IMR-90 (cell line): Measurements from ENCODE around the gene RIC8B. TPM values are rescaled to one million over a fixed set of nuclear protein-coding genes. Genes with fewer than 3 reads are reported as not detected.

ENCODE experiments used
- ATAC-seq: fragments of 200-7000 bp; cut with Tn5 transposase; 2 replicates; pipeline ENCODE4 v1.9.1; 2020; ENCODE audit warnings: low read depth, mild to moderate bottlenecking, moderate library complexity
- BruUV-seq: library from RNA; stranded (reverse); fragments of 400-500 nt; replicated peaks from 2 replicates; lab custom pipeline; 2021; lab: Mats Ljungman, UMichigan
- CTCF ChIA-PET: fragments of 300-600 bp; formaldehyde crosslinking; extraction: SDS; loops from one replicate; lab custom pipeline; 2021; ENCODE audit warnings: antibody characterized with exemption; lab: Yijun Ruan, JAX
- POLR2A ChIA-PET: fragments of 300-600 bp; sonication (Branson Sonifier 250); formaldehyde crosslinking; loops from one replicate; lab custom pipeline; 2022; ENCODE audit warnings: antibody characterized with exemption; ENCODE audit not compliant: unreplicated experiment; lab: Charles Lee
- DNase-seq: peaks from one replicate; pipeline ENCODE4 v3.0.0; 2013
- H2AFZ ChIP-seq: replicated peaks from 2 replicates; pipeline ENCODE3; 2013; ENCODE audit warnings: low read length, mild to moderate bottlenecking; ENCODE audit not compliant: poor library complexity
- H2AK5ac ChIP-seq: 2 replicates; pipeline ENCODE4 v1.6.1; 2013; ENCODE audit warnings: low read depth, low read length, inconsistent platforms
- H2AK9ac ChIP-seq: replicated peaks from 2 replicates; pipeline ENCODE3; 2013; ENCODE audit warnings: mild to moderate bottlenecking, low read depth, low read length, moderate library complexity; ENCODE audit not compliant: poor library complexity
- H2BK120ac ChIP-seq: 2 replicates; pipeline ENCODE4 v1.6.1; 2013; ENCODE audit warnings: low read depth, low read length, inconsistent platforms
- H2BK15ac ChIP-seq: 3 replicates; pipeline ENCODE4 v1.6.1; 2013; ENCODE audit warnings: low read depth, low read length, inconsistent platforms
- H2BK20ac ChIP-seq: 2 replicates; pipeline ENCODE4 v1.6.1; 2013; ENCODE audit warnings: low read depth, mild to moderate bottlenecking, inconsistent platforms, low read length, moderate library complexity
- H2BK5ac ChIP-seq: 2 replicates; pipeline ENCODE4 v1.6.1; 2013; ENCODE audit warnings: mild to moderate bottlenecking, low read depth, low read length, inconsistent platforms; ENCODE audit not compliant: poor library complexity, severe bottlenecking
- H3K14ac ChIP-seq: replicated peaks from 2 replicates; pipeline ENCODE4 v1.6.1; 2013; ENCODE audit warnings: low read depth, low read length, inconsistent platforms
- H3K18ac ChIP-seq: 2 replicates; pipeline ENCODE4 v1.6.1; 2013; ENCODE audit warnings: low read depth, low read length, control low read depth
- H3K23ac ChIP-seq: 2 replicates; pipeline ENCODE4 v1.6.1; 2013; ENCODE audit warnings: low read depth, low read length, inconsistent platforms
- H3K27ac ChIP-seq: 2 replicates; pipeline ENCODE4 v1.5.1; 2013; ENCODE audit warnings: mild to moderate bottlenecking, control low read depth, low read length; ENCODE audit not compliant: insufficient read depth
- H3K27me3 ChIP-seq: 2 replicates; pipeline ENCODE4 v1.6.1; 2013; ENCODE audit warnings: low read length; ENCODE audit not compliant: control insufficient read depth, insufficient read depth
- H3K36me3 ChIP-seq: 2 replicates; pipeline ENCODE4 v1.6.1; 2013; ENCODE audit warnings: low read length, mixed read lengths; ENCODE audit not compliant: control insufficient read depth, insufficient read depth
- H3K4ac ChIP-seq: 2 replicates; pipeline ENCODE4 v1.6.1; 2013; ENCODE audit warnings: low read depth, low read length, inconsistent platforms
- H3K4me1 ChIP-seq: 2 replicates; pipeline ENCODE4 v1.6.1; 2013; ENCODE audit warnings: low read length, mixed read lengths; ENCODE audit not compliant: control insufficient read depth, insufficient read depth
- H3K4me2 ChIP-seq: 2 replicates; pipeline ENCODE4 v1.6.1; 2013; ENCODE audit warnings: low read depth, mild to moderate bottlenecking, control low read depth, low read length, moderate library complexity
- H3K4me3 ChIP-seq: 2 replicates; pipeline ENCODE4 v1.5.1; 2013; ENCODE audit warnings: low read depth, mild to moderate bottlenecking, control low read depth, low read length, moderate library complexity; ENCODE audit not compliant: insufficient read depth
- H3K56ac ChIP-seq: 2 replicates; pipeline ENCODE4 v1.6.1; 2013; ENCODE audit warnings: low read length, inconsistent platforms; ENCODE audit not compliant: insufficient read depth; ENCODE audit errors: extremely low read depth
- H3K79me1 ChIP-seq, 2 experiments: 2 replicates each; pipeline ENCODE4 v1.6.1; 2013; ENCODE audit warnings: low read length in 2 of 2, inconsistent platforms in 1 of 2, low read depth in 1 of 2
- H3K9ac ChIP-seq: 2 replicates; pipeline ENCODE4 v1.6.1; 2013; ENCODE audit warnings: low read depth, low read length, control low read depth
- H3K9me1 ChIP-seq: 2 replicates; pipeline ENCODE4 v1.6.1; 2013; ENCODE audit warnings: low read length, inconsistent platforms; ENCODE audit not compliant: insufficient read depth
- H3K9me3 ChIP-seq: 2 replicates; pipeline ENCODE4 v1.6.1; 2013; ENCODE audit warnings: low read length; ENCODE audit not compliant: control insufficient read depth, insufficient read depth
- H4K20me1 ChIP-seq: 2 replicates; pipeline ENCODE4 v1.6.1; 2013; ENCODE audit warnings: low read length, inconsistent platforms; ENCODE audit not compliant: insufficient read depth
- H4K5ac ChIP-seq: 2 replicates; pipeline ENCODE4 v1.6.1; 2013; ENCODE audit warnings: mild to moderate bottlenecking, low read depth, low read length, control low read depth
- H4K8ac ChIP-seq, 2 experiments: 2 replicates each; pipeline ENCODE4 v1.6.1; 2013; ENCODE audit warnings: low read depth in 2 of 2, low read length in 2 of 2, control low read depth in 1 of 2, inconsistent platforms in 1 of 2
- H4K91ac ChIP-seq: 2 replicates; pipeline ENCODE4 v1.6.1; 2013; ENCODE audit warnings: low read depth, low read length, inconsistent platforms; ENCODE audit not compliant: insufficient read depth
- BHLHE40 ChIP-seq: fragments of 150-350 bp; IDR thresholded peaks from 2 replicates; pipeline ENCODE4 v1.6.1; 2016; ENCODE audit warnings: mild to moderate bottlenecking, low read depth, low read length
- CEBPB ChIP-seq: IDR thresholded peaks from 2 replicates; pipeline ENCODE4 v1.6.1; 2012; ENCODE audit warnings: low read depth, low read length, improper control_type of control experiment
- CHD1 ChIP-seq: IDR thresholded peaks from 2 replicates; pipeline ENCODE4 v1.6.1; 2012; ENCODE audit warnings: low read depth, low read length, improper control_type of control experiment
- FOS ChIP-seq: fragments of 150-350 bp; IDR thresholded peaks from 2 replicates; pipeline ENCODE4 v1.6.1; 2016; ENCODE audit warnings: low read depth, low read length
- MAFK ChIP-seq: IDR thresholded peaks from 2 replicates; pipeline ENCODE4 v1.6.1; 2012; ENCODE audit warnings: low read depth, low read length, improper control_type of control experiment
- MAZ ChIP-seq: IDR thresholded peaks from 2 replicates; pipeline ENCODE4 v1.6.1; 2012; ENCODE audit warnings: low read depth, mild to moderate bottlenecking, low read length, improper control_type of control experiment, moderate library complexity, borderline replicate concordance
- MXI1 ChIP-seq: IDR thresholded peaks from 2 replicates; pipeline ENCODE4 v1.6.1; 2012; ENCODE audit warnings: low read depth, mild to moderate bottlenecking, low read length, moderate library complexity, borderline replicate concordance
- NFE2L2 ChIP-seq: fragments of 150-350 bp; IDR thresholded peaks from 2 replicates; pipeline ENCODE4 v1.6.1; 2016; ENCODE audit warnings: low read depth, mild to moderate bottlenecking, low read length
- POLR2A ChIP-seq: IDR thresholded peaks from 2 replicates; pipeline ENCODE4 v1.6.1; 2012; ENCODE audit warnings: mild to moderate bottlenecking, low read depth, low read length
- RAD21 ChIP-seq: IDR thresholded peaks from 2 replicates; pipeline ENCODE4 v1.6.1; 2012; ENCODE audit warnings: low read length, improper control_type of control experiment
- RCOR1 ChIP-seq: IDR thresholded peaks from 2 replicates; pipeline ENCODE4 v1.6.1; 2012; ENCODE audit warnings: mild to moderate bottlenecking, low read length, improper control_type of control experiment; ENCODE audit not compliant: insufficient replicate concordance
- RFX5 ChIP-seq: IDR thresholded peaks from 2 replicates; pipeline ENCODE4 v1.8.0; 2012; ENCODE audit warnings: low read depth, mild to moderate bottlenecking, low read length, moderate library complexity
- SMC3 ChIP-seq: fragments of 150-350 bp; IDR thresholded peaks from 2 replicates; pipeline ENCODE4 v1.6.1; 2016; ENCODE audit warnings: low read depth, mild to moderate bottlenecking, antibody characterized with exemption, low read length, moderate library complexity
- WGBS, 2 experiments: methylation state at CpG; one replicate each; pipeline versions ENCODE4 v1.1.5 to v1.1.7; 2013; ENCODE audit warnings: missing lambda C conversion rate in 2 of 2; ENCODE audit not compliant: insufficient read length in 1 of 2; ENCODE audit errors: extremely low coverage in 2 of 2; 5-methylcytosine and 5-hydroxymethylcytosine counted together
- dilution Hi-C: fragments of 300-500 bp; cut with HindIII; formaldehyde crosslinking; loops from one replicate; pipeline ENCODE4 v1.14.3; 2018; ENCODE audit warnings: low sequenced_read_pairs; ENCODE audit not compliant: unreplicated experiment
- in situ Hi-C: fragments of 300-500 bp; cut with MboI; formaldehyde crosslinking; loops from 3 replicates; pipeline ENCODE4 v1.14.3; 2019; ENCODE audit warnings: low sequenced_read_pairs, inconsistent platforms, mixed read lengths
- intact Hi-C: fragments of 100-400 bp; cut with micrococcal nuclease; formaldehyde crosslinking; loops from 2 replicates; pipeline ENCODE4 v1.10.0; 2022
- polyA plus RNA-seq, 3 experiments: library from polyadenylated mRNA; depleted of rRNA; stranded (reverse); fragments of >200 nt; gene quantifications; 2 replicates each; pipeline ENCODE4 v1.2.3, GENCODE V29; 2012; ENCODE audit warnings: low replicate concordance in 1 of 3
- total RNA-seq: library from RNA; depleted of rRNA; stranded (reverse); fragments of >200 nt; gene quantifications from 2 replicates; pipeline ENCODE4 v1.2.3, GENCODE V29; 2012
- TF ChIP-seq, protein P1 (sequence below): fragments of 150-350 bp; IDR thresholded peaks from 2 replicates; pipeline ENCODE4 v1.6.1; 2017; ENCODE audit warnings: mild to moderate bottlenecking, antibody characterized with exemption, low read length, low read depth
- TF ChIP-seq, protein P2 (sequence below): fragments of 150-350 bp; IDR thresholded peaks from 2 replicates; pipeline ENCODE4 v1.6.1; 2016; ENCODE audit warnings: low read depth, mild to moderate bottlenecking, low read length, moderate library complexity, borderline replicate concordance
- TF ChIP-seq, protein P3 (sequence below): conservative IDR thresholded peaks from 2 replicates; pipeline ENCODE4 v1.5.1; 2012; ENCODE audit warnings: mild to moderate bottlenecking, low read depth, low read length, improper control_type of control experiment

Gene RIC8B
- total and polyA plus RNA-seq, 2 of the 4 experiments (the other 2 are of a cell fraction): 5.5 to 19.5 TPM

DNA sequence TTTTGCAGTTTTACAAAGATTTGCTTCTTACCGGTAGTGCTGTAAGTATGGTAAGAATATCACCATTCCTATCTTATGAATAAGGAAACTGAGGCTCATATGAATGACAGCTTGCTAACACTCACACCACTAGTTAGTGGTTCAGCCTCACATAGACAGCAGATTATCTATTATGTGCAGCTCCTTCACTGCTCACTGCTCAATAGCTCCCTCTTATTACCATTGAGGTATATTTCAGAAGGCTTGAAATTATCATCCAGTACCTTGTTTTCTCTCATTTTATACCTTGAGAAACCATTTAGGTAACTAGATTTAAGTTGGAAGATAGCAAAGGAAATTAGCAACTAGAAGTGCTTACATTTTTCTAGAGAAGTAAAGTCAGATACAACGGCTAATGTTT lies 15.5 kb downstream of the RIC8B start:
- Histone ChIP-seq H3K14ac (no peak overlapping the region), H4K20me1 (no peaks in the 10 kb centered on the region), H2BK120ac (no peak overlapping the region), H3K27ac (no peak overlapping the region), H3K4me3 (no peak overlapping the region), H3K79me1 (peaks cover 0 to 4% of the 10 kb centered on the region in 2 experiments; a peak in 3 of 4 replicates), H4K5ac (no peak overlapping the region), H3K23ac (no peak overlapping the region), H2AFZ (no peak overlapping the region), H3K9ac (no peak overlapping the region), H2BK15ac (no peak overlapping the region), H3K18ac (no peak overlapping the region), H3K9me1 (no peaks in the 10 kb centered on the region), H2AK9ac (no peak overlapping the region), H3K36me3 (peaks cover 12% of the 10 kb centered on the region), H4K8ac (no peak overlapping the region), H2AK5ac (no peak overlapping the region), H3K4me1 (no peaks in the 10 kb centered on the region), H3K4me2 (no peak overlapping the region), H2BK20ac (no peak overlapping the region), H3K56ac (no peak overlapping the region), H2BK5ac (no peak overlapping the region), H3K4ac (no peak overlapping the region), H4K91ac (no peak overlapping the region), H3K9me3 (no peaks in the 10 kb centered on the region), H3K27me3 (no peaks in the 10 kb centered on the region)
- no peak for ATAC-seq
- no TSS peak for BruUV-seq
- TF ChIP-seq MAZ (no peak), CEBPB (no peak), FOS (no peak), MAFK (no peak), CHD1 (no peak), BHLHE40 (no peak), NFE2L2 (no peak), RFX5 (no peak), RAD21 (no peak), POLR2A (no peak), MXI1 (no peak), SMC3 (no peak), RCOR1 (no peak)
- TF ChIP-seq, protein P1, sequence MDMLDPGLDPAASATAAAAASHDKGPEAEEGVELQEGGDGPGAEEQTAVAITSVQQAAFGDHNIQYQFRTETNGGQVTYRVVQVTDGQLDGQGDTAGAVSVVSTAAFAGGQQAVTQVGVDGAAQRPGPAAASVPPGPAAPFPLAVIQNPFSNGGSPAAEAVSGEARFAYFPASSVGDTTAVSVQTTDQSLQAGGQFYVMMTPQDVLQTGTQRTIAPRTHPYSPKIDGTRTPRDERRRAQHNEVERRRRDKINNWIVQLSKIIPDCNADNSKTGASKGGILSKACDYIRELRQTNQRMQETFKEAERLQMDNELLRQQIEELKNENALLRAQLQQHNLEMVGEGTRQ: no peak
- TF ChIP-seq, protein P2, sequence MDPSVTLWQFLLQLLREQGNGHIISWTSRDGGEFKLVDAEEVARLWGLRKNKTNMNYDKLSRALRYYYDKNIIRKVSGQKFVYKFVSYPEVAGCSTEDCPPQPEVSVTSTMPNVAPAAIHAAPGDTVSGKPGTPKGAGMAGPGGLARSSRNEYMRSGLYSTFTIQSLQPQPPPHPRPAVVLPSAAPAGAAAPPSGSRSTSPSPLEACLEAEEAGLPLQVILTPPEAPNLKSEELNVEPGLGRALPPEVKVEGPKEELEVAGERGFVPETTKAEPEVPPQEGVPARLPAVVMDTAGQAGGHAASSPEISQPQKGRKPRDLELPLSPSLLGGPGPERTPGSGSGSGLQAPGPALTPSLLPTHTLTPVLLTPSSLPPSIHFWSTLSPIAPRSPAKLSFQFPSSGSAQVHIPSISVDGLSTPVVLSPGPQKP: no peak
- TF ChIP-seq, protein P3, sequence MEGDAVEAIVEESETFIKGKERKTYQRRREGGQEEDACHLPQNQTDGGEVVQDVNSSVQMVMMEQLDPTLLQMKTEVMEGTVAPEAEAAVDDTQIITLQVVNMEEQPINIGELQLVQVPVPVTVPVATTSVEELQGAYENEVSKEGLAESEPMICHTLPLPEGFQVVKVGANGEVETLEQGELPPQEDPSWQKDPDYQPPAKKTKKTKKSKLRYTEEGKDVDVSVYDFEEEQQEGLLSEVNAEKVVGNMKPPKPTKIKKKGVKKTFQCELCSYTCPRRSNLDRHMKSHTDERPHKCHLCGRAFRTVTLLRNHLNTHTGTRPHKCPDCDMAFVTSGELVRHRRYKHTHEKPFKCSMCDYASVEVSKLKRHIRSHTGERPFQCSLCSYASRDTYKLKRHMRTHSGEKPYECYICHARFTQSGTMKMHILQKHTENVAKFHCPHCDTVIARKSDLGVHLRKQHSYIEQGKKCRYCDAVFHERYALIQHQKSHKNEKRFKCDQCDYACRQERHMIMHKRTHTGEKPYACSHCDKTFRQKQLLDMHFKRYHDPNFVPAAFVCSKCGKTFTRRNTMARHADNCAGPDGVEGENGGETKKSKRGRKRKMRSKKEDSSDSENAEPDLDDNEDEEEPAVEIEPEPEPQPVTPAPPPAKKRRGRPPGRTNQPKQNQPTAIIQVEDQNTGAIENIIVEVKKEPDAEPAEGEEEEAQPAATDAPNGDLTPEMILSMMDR: no peak
- in situ Hi-C loops (no loop called here), intact Hi-C loops (no loop called here), dilution Hi-C loops (no loop called here)
- no CpG with 5 or more reads among the region's 2 CpGs for WGBS, 2 experiments
- ChIA-PET POLR2A (no interaction called here), CTCF (interaction anchor here (1.1 kb wide), 1 partner anchor 17 kb away, joined by 3 read pairs; no protein-coding TSS in a partner anchor)
- DNase-seq: no peak
